GM19025 (cell line): ENCODE results near the gene AKIRIN2.

ENCODE experiments used
- ATAC-seq: cut with Tn5 transposase; IDR thresholded peaks from one replicate; pipeline ENCODE4 v1.9.1; 2021; ENCODE audit warnings: mild to moderate bottlenecking, low read depth, moderate library complexity; ENCODE audit not compliant: unreplicated experiment

The AKIRIN2 gene

DNA sequence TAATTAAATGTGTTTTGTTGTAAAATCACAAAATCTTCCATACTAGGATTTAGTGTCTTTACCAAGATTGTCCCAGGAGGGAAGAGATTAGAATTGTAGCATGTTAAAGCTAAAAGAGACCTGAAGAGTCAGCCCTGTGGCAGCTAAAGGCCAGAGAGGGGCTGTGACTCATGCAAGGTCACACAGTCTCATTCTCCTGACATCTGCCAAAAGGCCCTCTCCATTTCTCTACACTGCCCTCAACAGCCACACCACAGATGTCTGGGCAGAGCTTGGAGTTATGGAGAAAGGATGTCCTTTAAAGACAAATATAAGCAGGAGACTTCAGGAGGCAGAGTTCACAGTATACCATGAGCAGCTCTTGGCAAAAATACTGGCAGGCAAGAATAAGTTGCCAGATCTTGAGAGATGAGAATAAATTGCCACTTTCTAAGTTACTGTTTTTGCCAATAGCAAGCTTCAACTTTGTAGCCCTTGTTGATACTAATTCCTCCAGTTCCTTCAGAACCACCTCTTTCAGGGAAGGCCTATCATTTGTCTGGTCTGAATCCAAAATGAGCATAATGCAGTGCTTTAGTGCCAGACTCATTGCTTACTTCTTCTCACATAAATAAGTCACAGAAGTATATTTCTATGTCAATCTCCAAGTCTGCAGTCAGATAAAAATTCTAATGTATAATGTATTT lies 41.7 kb downstream of the AKIRIN2 start:
- ATAC-seq, result no peak

DNA sequence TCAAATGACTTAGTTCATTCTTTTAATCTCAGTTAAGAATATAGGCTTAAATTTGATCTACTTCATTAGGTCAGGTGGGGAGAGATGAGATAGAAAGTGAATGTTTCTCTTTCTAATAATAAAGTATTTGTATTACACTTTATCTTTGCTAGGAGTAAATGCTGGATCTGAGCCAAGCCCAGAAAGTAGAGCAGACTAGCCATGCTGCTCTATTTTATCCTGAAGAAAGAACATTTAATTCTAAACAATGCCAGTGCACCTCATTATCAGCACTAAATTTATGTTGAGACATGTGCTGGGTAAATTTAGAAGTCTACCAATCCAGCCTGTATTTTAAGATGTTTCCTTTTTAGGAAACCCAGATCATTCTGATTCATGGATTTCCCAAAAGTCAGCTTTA lies 43.5 kb downstream of the AKIRIN2 start:
- no peak for ATAC-seq

DNA sequence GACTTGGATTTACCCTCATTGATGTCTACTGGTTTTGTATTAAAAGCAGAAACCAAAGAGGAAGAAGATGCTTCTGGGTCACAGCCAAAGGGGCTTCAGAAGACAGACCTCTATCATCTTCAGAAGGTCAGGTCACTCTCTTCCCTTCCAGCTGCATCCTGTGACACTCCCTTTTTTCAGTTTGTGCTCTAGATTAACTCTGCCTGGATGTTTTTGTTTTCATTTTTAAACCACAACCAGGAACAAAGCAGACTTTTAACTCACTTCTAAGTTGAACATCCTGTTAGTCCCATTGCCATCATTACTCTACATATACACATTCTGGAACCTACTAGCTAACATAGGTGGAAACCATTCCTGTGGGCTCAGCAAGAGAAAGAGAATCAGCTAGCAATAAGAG lies 45.2 kb downstream of the AKIRIN2 start:
- peak; percentile 78 for ATAC-seq

DNA sequence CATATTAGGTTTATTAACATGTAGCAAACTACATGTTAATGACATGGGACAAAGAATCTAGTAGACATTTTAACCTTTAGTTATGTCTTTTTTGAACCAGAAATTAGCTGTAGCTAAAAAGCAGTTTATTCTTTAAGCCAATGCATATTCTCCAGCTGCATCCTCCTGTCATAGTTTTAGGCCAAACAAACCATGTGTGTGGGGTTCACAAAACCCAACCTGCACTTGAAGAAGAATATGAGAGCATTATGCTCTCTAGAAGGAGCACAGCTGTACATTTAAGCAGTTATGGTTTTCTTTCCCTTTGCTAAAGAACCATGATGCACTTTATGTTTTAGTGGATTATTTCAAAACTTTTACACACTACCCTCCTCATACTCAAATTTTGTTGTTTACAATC lies 46.2 kb downstream of the AKIRIN2 start:
- no peak for ATAC-seq

DNA sequence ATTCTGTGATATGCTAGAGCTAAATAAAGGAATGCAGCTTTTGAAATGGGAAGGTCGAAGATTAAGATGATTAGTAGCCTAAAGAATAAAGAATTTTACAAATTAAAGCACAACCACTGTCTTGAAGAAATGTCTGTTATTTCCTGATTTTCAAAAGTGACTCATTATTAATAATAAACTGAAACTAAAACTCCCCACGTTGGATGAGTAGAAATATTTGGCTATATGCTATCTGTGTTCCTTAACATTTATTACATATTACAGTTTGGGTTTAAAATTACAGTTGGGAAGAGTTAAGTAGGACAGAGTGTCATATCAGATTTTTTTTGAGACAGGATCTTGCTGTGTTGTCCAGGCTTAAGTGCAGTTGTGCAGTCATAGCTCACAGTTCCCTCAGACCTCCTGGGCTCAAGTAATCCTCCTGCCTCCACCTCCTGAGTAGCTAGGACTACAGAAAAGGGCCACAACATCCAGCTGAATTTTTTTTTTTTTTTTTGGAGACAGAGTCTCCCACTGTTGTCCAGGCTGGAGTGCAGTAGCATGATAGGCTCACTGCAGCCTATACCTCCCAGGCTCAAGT lies 47.1 kb downstream of the AKIRIN2 start:
- no peak for ATAC-seq

DNA sequence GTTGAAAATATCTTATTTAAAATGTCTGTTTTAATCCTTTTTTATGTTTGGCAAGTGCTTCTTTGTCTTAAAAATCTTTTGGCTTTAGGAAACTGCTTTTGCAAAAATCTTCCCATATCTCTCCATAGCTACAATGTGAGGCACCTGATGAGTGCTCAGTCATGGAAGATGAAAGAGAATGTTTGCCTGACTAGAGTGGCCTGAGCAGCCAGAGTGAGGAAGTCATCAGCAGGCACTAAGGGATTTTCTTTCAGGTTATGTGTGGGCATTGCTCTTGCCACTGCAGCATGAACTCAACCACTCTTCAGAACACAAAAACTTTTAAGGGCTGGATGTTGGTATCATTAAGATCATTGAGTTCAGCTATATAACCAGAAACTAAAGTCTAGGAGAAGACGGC lies 47.9 kb downstream of the AKIRIN2 start:
- ATAC-seq, result no peak

DNA sequence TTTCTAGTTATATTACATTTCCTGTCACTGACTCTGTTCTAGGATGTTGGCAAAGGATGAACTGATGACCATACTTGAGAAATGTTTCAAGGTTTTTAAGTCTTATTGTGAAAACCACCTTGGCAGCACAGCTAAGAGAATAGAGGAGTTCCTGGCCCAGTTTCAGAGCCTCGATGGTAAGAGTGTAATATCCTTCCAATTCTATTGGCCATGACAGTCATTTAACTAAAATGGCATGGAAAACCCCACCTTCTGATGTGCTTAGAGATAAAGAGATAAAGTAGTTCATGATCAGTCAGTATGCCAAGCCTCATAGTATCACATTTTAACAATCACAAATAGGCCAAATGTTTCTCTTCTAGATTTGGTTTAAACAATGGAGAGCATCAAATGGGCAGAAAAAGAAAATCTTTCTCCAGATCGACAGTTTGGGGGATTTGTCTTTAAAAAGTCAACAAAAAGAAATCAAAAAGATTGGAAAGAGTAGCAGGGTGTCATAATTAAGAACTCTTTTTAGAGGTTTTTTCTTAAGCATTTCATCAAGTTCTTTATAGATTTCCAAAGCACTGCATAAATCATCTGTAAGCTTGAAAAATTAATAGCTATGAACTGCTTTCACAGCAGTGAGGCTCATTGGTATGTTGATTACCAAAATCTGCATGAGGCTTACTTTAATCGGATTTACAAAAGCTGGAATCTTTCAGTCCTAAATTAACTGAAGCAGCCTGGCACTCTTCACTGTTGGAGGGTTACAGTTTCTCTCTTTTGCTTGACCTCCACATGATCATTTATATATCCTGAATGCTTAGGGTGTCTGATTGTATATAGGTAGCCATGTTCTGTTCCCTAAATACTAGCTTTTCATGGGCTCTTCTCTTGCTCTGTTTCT lies 48.7 kb downstream of the AKIRIN2 start:
- ATAC-seq, result no peak

DNA sequence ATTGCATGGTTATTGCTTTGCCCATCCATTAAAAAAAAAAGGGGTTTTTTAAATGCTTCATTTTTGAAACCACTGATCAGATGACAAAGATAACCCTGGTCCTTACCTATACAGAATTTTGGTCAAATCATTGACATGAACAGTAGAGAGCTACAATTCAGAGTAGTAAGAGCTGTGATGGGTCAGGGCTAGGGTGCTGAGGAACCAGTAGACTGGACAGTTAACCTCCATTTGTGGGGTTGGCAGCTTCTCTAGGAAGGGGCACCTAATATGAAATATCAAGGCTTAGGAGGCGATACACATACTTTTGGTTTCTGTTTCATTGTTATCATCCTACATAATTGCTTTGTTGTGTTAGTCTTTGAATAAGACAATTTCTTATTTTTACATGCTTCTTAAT lies 57.0 kb downstream of the AKIRIN2 start:
- ATAC-seq, result no peak

DNA sequence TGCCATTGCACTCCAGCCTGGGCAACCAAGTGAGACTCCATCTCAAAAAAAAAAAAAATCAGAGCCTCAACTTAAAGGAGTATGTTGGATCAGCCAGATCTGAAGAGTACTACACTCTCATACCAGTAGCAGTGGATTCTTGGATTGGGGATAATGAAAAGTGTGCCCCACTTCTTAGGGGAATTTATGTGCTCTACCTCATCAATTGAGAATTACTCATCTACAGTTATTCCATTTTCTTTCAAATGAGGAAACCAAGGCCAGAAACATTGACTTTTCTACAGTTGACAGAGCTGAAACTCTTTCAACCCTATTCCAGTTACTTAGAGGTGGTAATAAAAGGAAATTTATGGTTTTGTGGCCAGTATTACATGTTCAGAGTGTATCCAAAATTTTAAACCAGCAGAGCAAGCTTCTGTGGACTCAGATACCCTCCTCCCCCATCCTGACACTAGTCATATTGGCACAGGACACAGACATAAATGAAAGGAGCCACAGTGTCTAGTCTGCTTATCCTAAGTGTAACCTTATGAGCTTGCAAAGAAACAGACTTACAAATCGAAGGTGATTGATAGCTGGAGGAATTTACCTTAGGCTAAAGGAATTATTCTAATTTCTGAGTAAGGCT lies 60.9 kb downstream of the AKIRIN2 start:
- no peak for ATAC-seq

DNA sequence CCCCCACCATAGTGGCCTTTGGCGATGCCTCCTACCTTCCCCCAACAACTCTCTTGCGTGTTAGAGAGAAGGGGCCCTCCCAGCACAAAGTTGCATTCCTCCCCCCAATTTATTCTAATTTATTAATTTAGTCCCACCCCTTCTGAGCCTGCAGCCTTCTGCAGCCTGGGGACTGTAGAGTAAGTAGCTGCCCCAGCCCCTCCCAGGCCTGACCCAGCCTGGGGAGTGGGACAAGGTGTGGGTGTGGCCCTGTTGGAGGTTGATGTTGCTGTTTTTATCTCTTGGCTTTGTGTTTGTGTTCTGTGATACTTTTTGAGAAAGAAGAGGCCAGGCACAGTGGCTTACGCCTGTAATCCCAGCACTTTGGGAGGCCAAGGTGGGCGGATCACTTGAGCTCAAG lies 62.7 kb downstream of the AKIRIN2 start:
- ATAC-seq, result no peak

DNA sequence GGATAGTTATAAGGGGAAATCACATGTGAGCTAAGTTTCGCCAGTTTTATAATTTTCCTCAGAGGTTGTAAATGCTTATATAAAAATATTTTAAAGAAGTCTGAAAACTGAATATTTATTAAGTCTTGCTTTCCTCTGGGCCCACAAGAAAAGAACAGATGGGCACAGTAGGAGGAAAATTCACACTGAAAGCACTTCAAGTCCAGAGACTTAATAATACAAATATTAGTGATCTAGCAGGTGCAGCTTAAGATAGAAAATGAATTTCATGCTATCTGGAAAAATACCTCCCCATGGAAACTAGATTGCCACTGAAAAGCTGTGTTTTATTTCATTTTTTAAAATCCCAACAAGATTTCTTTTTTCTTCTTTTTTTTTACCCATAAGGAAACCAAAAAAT lies 64.9 kb downstream of the AKIRIN2 start:
- no peak for ATAC-seq

DNA sequence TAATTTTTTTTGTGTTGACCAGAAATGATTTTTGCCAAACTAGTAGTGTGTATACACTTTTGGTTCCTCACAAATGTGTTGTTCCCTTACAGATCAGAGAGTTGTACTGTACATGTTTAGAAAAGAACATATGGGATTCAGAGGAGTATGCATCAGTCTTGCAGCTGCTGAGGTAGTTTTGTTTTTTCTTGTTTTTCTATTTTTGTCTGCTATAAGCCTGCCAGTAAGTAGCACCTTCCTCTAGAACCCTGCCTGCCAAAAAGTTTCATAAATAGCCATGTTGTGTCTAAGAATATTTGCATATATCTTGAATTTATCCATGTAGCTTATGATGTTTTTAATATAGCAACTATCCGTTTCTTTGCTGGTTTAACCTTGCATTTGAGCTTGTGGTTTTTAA lies 65.7 kb downstream of the AKIRIN2 start:
- ATAC-seq, result no peak

DNA sequence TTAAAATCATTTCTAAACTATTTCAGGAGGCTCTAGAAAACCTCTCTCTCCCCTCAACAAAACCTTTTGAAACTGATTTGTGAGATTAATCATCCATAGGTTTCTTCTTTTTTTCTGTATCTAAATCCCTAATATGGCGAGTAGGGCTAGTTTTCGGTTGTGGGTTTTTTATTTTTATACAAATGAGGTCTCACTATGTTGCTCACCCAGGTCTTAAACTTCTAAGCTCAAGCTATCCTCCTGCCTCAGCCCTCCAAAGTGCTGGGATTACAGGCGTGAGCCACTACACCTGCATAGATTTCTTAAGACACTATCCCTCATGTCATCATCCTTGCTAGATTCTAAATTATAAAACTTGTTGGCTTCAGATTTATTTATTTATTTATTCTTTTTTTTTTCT lies 68.2 kb downstream of the AKIRIN2 start:
- ATAC-seq, result no peak

DNA sequence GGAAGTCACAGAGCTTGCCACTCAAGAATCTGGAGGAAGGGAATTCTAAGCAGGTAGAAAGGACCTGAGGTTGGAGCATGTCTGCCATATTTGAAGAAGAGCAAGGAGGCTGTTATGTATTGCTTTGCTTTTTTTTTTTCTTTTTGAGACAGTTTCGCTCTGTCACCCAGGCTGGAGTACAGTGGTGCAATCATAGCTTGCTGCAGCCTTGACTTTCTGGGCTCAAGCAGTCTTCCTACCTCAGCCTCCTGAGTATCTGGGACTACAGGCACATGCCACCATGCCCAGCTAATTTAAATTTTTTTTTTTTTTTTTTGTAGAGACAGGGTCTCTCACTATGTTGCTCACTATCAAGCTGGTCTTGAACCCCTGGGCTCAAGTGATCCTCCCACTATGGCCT lies 71.3 kb downstream of the AKIRIN2 start:
- ATAC-seq, result no peak

DNA sequence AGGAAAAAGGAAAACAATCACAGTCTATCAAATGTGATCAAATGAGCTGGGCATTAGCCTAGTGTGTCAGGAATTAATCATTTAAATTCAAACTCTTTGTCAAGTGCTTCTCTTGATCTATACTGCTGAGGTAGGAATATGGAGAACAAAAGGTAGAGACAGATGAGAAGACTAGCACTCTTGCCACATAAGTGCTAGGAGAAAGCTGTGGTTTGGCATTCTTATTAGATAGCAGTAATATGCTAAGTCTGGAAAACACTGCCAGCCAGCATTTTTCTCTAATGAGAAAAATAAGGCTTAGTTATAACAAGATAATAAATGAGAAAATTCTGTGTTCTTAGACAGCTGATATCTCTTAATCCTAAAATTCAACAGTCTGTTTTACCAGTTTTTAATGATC lies 73.2 kb downstream of the AKIRIN2 start:
- no peak for ATAC-seq

DNA sequence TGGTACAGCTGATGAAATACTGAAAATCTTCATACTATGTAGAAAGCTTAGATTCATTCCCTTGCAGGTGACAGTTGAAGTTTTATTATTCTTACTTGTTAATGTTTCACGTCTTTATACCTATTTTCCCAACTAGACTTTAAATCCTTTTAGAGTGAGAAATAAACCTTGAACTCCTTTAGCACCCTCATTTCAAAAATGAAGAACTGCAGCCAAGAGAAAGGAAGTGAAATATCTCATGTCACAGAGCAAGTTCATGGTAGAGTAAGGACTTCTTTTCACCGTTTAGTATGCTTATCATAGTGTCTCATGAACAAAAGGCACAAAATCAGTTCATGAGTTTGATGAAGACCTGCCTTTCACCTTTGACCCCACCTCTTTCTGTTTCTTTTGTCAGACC lies 73.6 kb downstream of the AKIRIN2 start:
- no peak for ATAC-seq
